ENCODE results near the gene EFNA3. TPM values are rescaled to one million over a fixed set of nuclear protein-coding genes. Genes with fewer than 3 reads are reported as not detected.

EFNA3 gene
- total and polyA plus RNA-seq, 9 of the 15 experiments (the other 6 are each of a cell fraction or from before 2014, with no cell fraction given), result 0.59 to 7.9 (median 4.7) TPM

- no peaks in the 10 kb centered on the region for H3K79me2 ChIP-seq (ENCODE audit: control insufficient read depth, insufficient read depth, low read length)
- CTCF ChIA-PET (ENCODE audit: low intra/inter-chr PET ratio), result no interaction called here
- in situ Hi-C loops (cut with MboI), result no loop called here
- POLR2A ChIA-PET, result interaction anchor here (0.6 kb wide), 2 partner anchors 15 to 688 kb away, joined by 3 read pairs; no protein-coding TSS in a partner anchor
- peaks cover 0 to 15% of the 10 kb centered on the region in 2 experiments; a peak in 3 of 5 replicates for H3K27me3 ChIP-seq (ENCODE audit: control insufficient read depth in 2 of 2, insufficient read depth in 2 of 2, low read length in 2 of 2)
- no peaks in the 10 kb centered on the region for H3K9me3 ChIP-seq (replicated peaks; ENCODE audit: control insufficient read depth, insufficient read depth, low read depth, low read length)
- TF ChIP-seq YY1 (IDR thresholded peaks at IDR 0.05; ENCODE audit: borderline replicate concordance in 1 of 3, control insufficient read depth in 1 of 3, extremely low read depth in 1 of 3, insufficient read depth in 3 of 3, insufficient read length in 1 of 3, insufficient replicate concordance in 2 of 3, low read depth in 1 of 3, low read length in 2 of 3) (no peak), ZNF197 (CRISPR knock-in tag; IDR thresholded peaks at IDR 0.05; ENCODE audit: low read depth) (no peak), ATF1 (CRISPR knock-in tag; IDR thresholded peaks at IDR 0.05) (no peak), ATF1 (tag; IDR thresholded peaks at IDR 0.05) (no peak), ZNF699 (CRISPR knock-in tag; IDR thresholded peaks at IDR 0.05; ENCODE audit: insufficient replicate concordance) (no peak), CBX1 (IDR thresholded peaks at IDR 0.05; ENCODE audit: low read depth) (no peak), ZNF224 (CRISPR knock-in tag; IDR thresholded peaks at IDR 0.05) (no peak)
- intact Hi-C loops (cut with micrococcal nuclease), result no loop called here
- H2AFZ ChIP-seq (ENCODE audit: low read depth, low read length), result peak overlapping the region; percentile 56; the same call in 1 of the 2 replicates
- no peaks in the 10 kb centered on the region for H3K9me1 ChIP-seq (ENCODE audit: control insufficient read depth, insufficient read depth, low read length)
- WGBS (ENCODE audit: insufficient coverage, low coverage, missing lambda C conversion rate), result 20% methylated on average over 8 of the region's 8 CpGs
- ATAC-seq (peak; percentile 59), FAIRE-seq (peak; percentile 11), DNase-seq (ENCODE audit: extremely low read depth in 1 of 4, low spot score in 3 of 4) (peak in 1 of 4 experiments; percentile 26)
- peaks cover 3 to 9% of the 10 kb centered on the region in 2 experiments; a peak in 2 of 5 replicates for H3K4me1 ChIP-seq (replicated peaks in 1 of 2; ENCODE audit: control insufficient read depth in 2 of 2, insufficient read depth in 2 of 2, low read length in 2 of 2)
- BruUV-seq (replicated peaks), result no TSS peak
- H4K20me1 ChIP-seq (replicated peaks; ENCODE audit: control insufficient read depth, insufficient read depth, low read length), result no peaks in the 10 kb centered on the region
- no peak overlapping the region for H3K4me3 ChIP-seq
- H3K4me2 ChIP-seq (ENCODE audit: insufficient read depth, low read length), result no peak overlapping the region
- peak overlapping the region in 1 of 2 experiments; percentile 64; a peak in 2 of 4 replicates for H3K9ac ChIP-seq (ENCODE audit: insufficient read depth in 1 of 2, low read depth in 2 of 2, low read length in 2 of 2)
- no peak overlapping the region for H3K27ac ChIP-seq (ENCODE audit: extremely low read depth, low read depth, low read length)
- no peaks in the 10 kb centered on the region for H3K36me3 ChIP-seq (ENCODE audit: control insufficient read depth, insufficient read depth, low read length)
Measured at GRCh38 chr1:155038602-155039307, 39.9 kb upstream of the EFNA3 start.
